Stimulated activated CD8-positive, alpha-beta memory T cell treated with anti-CD3 and anti-CD28 coated beads, Interleukin-4, amount 100 ng/mL, for 24 hours (primary cell): ENCODE measurements around the gene BRAT1.

Experiments used
- DNase-seq: peaks from one replicate; pipeline ENCODE4 v3.0.0-alpha.2; 2020; ENCODE audit warnings: low read depth

BRAT1 gene

GRCh38 chr7:2523461-2523936, 31.8 kb downstream of the BRAT1 start:
- DNase-seq, result no peak

DNA sequence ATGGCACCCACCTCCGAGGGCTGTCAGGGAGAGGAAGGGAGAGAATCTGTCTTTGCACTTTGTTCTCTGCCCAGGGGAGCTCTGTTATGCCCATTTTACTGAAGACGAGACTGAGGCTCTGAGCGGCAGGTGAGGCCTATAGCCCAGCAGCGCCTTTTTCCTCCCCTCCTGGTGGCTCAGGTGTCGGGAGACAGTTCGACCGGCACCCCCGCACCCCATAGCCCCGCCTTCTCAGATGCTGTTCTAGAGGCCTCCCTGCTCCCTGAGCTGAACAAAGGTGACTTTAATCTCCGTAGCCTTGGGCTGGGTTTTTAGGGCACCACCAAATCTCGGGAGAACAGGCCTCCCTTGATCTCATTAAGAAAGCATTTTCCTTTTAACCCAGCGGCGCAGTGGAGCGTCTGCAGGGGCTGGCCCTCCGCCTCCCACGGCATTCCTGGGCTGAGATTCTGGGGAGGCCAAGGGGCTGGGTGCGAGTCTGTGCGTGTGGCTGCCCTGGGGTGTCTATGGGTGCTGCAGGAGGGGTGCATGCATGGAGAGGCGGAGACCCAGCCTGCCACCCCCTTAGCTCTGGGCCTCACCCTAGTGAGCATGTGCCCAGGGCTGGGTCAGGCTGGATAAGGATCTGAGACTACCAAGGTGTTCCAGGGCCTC, 32.4 kb downstream of the BRAT1 start:
- DNase-seq, result no peak

GRCh38 chr7:2521952-2522591, 33.3 kb downstream of the BRAT1 start:
- DNase-seq, result peak; percentile 70

DNA sequence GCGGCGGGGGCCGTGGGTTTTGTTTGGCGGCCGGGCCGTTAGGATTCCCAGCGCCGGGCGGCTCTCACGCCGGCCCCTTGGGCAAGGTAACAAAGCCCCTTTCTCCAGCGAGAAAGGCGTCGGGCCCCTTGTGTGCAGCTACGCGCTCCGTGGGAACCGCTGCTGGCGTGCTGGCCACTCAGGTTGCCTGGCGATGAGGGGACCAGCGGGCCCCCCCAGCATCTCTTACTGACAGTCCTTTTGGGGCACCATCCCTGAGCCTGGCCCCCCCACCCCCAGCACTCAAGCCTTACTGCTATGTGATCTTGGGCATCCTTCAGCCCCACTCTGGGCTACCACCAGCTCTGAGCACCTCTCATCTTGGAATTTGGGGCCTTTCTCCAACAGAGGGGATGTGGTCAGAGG, 34.0 kb downstream of the BRAT1 start:
- no peak for DNase-seq

DNA sequence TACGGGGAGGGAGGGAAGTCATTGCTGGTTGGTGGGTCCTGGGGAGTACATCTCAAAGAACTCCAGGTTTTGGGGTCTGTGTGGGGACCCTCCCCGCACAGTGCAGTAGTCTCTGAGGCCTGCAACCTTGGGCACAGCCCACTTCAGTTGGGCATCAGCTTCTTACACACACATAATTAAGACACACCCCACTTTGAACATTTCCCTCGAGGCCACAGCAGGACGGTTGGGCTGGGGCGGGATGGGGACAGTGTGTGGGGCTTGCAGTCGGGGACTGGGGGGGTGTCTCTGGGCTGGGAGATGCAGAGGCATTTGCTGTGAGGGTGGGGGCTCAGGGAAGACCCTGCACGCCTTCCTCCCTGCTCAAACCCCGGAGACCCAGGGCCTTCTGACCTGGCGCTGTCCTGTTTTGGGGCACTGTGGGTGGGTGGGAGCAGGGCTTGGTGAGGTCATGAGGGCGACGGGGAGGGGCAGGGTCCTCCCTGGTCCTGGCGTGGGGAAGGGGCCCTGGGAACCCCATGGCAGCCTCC, 34.5 kb downstream of the BRAT1 start:
- DNase-seq, result no peak

GRCh38 chr7:2520131-2520760, 35.1 kb downstream of the BRAT1 start:
- no peak for DNase-seq

DNA sequence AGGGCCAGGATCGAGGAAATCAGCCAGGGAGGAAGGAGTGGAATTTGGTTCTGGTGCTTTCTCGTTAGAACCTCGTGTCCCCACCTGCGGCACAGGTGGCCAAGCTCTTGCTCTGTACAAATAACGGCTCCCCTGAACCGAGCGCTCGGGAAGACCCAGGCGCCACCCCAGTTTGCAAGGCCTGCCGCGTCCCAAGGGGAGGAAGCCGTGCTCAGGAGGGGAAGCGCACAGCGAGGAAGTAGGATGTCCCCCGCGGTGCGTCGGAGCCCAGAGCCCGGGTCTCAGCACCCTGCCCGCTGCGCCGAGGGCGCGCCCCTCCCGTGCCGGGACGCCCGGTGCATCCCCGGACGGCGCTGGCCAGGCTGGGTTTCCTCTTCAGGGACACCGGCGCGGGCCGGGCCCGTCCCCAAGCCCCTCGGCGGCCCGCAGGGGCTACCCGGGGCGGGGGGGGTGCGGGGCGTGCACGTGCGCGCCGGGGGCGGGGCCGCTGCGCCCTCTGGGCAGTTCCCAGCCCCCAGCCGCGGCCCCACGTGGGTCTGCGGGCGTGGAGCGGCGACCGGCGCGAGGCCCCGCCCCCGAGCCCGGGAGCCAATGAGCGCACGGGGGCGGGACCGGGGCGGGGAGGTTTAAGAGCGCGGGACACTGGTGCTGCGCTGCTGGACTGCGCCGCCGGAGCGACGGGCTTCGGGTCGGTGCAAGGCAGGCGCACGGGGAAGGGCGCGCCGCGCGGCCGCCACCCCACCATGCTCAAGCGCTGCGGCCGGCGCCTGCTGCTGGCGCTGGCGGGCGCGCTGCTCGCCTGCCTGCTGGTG, 36.0 kb downstream of the BRAT1 start, which contains the start of gene LFNG:
LFNG (plus strand) TSS at position 656 of the 812 bp plus-strand sequence; CDS start at position 744, 88 bp downstream.
- peak; percentile 83 for DNase-seq

DNA sequence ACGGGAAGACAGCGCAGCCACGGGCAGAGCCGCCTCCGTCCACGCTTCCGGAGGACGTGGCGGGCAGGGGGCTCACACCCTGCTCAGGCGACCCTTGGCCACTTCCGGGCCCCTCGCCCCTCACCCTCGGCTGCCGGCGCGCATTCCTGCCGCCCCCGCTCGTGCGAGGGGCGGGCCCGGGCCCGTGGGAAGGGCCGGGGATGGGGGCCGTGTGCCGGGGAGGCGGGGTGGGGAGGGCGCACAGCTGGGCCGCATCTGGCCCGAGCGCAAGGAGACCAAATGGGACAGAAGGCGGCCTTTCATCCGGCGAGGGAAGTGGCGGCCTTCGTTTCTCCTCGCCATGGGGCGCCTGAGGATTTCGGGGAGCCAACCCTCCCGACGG, 36.6 kb downstream of the BRAT1 start:
- DNase-seq, result no peak

DNA sequence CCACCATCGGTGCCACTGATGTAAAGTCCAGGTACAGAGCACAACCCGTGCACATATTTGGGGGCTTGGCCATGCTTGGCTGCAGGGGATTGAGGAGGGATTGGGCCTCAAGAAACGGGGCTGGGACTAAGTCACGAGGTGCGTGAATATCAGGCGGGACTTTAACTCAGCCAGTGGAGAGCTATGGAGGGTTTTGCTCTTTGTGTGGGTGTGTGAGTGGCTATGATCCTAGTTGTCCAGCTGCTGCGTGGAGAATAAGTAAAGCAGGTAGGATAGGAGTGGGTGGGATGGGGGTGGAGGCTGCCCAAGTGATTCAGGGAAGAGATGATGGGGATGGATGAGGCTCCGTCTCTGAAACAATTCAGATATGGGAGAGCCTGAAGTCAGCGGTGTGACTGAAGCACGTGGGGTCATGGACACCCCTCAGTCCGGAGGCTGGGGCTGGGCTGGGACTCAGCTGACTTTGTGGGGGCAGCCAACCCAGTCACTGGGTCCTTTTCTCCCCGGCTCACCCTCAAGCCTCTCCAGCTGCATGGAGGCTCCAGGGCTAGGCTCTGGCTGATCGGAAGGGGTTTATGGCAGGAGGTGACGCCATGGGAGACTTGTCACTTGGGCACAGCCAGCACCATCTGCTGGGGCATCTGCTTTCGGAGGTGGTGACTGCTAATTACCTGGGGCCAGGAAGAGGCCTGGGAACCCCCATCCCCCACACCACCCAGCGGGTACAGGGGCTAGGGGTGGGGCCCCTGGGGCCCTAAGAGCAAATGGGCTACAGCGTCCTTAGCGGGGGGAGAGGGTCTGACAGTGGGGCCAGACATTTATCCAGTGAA, 37.4 kb downstream of the BRAT1 start:
- no peak for DNase-seq

DNA sequence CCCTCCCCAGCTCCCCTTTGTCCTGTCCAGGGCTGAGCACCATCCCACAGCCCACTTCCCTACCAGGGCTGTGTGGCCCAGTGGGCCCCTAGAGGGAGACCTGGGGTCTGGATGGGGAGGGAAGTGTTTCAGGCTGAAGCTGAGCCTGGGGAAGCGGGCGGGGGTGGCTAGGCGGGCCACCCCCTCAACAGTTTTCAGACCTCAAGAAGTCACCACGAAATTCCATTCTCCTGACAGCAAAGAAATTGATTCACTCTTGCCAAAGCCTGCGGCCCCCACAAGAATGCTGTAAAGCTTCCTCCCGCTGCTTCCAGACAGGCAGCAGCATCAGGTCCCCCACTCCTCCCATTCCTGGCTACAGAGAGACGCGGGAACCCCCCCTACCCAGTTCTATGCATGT, 38.3 kb downstream of the BRAT1 start:
- DNase-seq, result no peak

GRCh38 chr7:2516194-2516555, 39.1 kb downstream of the BRAT1 start:
- DNase-seq, result no peak

- DNase-seq, result no peak
Observed at GRCh38 chr7:2515424-2516193, 39.7 kb downstream of the BRAT1 start.

DNA sequence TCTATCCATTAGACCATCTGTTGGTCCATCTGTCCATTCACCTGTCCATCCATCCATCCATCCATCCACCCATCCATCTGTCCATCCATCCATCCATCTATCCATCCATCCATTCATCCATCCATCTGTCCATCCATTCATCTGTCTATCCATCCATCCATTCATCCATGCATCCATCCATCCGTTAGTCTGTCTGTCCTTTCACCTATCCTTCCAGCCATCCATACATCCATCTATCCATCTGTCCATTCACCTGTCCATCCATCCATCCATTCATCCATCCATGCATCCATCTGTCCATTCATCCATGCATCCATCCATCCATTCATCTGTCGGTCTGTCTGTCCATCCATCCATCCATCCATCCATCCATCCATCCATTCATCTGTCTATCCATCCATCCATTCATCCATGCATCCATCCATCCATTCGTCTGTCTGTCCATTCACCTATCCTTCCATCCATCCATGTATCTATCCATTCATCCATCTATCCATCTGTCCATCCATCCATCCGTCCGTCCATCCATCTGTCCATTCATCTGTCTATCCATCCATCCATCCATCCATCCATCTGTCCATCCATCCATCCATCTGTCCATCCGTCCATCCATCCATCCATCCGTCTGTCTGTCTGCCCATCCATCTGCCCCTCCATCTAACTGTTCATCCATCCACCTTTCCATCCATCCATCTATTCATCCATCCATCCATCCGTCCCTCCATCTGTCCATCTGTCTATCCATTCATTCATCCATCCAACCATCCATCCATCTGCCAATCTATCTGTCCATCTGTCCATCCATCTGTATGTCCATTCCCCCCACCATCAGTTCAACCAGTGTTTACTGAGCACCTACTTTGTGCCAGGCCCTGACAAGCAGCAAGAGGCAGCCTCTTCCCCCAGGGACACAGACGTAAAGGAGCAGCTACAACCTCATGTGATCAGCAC, 40.6 kb downstream of the BRAT1 start:
- DNase-seq, result no peak

- no peak for DNase-seq
Observed at GRCh38 chr7:2513702-2514101, 41.6 kb downstream of the BRAT1 start.

GRCh38 chr7:2512713-2513112, 42.6 kb downstream of the BRAT1 start:
- no peak for DNase-seq

DNA sequence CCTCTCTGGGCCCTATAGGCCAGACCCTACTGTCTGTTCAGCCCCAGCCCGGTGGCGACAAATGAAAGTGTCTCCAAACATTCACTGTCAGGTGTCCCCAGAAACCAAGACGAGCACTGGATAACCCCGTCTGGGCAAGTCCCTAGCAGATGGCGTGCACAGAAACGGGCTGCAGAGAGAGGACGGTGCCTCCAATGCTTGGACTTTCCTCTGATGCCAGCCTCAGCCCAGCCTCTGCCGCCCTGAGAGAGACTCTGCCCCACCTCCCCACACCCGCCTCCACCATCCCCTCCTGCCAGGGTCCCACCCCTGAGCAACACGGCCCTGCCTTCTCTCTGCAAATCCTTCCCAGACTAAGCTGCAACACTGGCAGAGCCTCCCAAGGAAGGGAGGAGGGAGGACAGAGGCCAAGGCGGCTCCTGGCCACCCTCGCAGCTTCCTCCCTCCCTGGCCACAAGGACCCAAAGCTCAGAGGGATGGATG, 43.1 kb downstream of the BRAT1 start:
- DNase-seq, result no peak

DNA sequence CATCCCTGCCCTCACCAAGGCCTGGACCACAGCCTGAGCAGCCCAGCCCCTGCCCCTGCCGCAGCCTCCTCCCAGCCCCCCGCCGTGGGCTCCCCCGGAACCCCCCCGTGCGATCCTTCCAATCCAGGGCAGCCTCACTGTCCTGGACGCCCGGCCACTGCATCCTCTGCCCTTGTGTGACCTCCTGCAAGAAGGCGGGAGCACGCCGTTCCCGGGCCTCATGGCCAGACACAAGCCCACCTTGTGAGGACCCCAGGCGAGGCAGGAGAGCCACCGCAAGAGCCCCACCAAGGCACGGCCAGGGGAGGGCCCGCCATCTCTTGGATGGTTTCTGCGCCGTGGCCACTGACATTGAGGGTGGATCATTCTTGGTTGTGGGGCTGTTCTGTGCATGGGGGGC, 43.6 kb downstream of the BRAT1 start:
- no peak for DNase-seq

DNA sequence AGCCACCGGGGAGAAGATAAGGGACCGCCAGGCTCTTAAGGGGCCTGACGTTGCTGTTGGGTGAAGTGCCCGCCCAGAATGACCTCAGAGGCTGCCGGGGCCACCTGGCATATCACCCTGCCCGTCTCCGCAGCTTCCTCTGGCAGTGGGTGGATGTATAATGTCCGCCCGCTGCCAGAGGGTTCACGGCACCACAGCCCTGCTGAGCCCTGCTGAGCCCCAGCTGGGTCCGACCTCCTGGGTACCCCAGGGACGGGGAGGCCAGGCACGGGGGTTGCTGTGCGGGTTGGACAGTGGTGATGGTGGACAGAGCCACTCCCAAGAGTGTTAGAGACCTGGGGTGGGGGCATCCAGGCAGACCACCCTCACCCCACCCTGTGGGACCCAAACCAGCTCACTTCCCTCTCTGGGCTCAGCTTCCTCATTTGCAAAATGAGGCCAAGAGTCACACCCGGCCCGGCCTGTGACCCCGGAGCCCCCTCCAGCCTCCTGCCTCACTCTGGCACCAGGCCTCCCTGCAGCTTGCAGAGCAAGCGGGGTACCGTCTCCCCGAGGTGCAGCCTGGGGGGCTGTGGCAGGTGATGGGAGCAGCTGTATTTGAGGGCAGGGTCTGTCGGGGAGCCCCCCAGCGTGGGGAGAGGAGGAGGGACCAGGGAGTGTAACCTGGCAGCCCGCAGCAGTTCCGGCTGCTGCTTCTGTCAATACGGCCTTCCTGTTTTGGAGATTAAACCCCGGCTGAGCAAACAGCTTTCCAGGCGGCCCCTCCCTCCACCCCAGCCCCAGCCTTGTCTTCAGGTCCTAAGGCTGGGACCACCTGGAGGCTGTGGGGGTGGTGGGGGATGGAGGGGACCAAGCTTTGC, 44.2 kb downstream of the BRAT1 start:
- no peak for DNase-seq
